Endothelial cell of umbilical vein (primary cell): Measurements from ENCODE around the gene ATOSA. TPM values are rescaled to one million over a fixed set of nuclear protein-coding genes. Genes with fewer than 3 reads are reported as not detected.

Experiments used
- BruUV-seq: library from RNA; stranded (reverse); fragments of 400-500 nt; replicated peaks from 2 replicates; lab custom pipeline; 2021; lab: Mats Ljungman, UMichigan
- CTCF ChIA-PET: fragments of 300-600, 350-600 bp; sonication (Branson Sonifier 250); formaldehyde crosslinking; loops from one replicate; lab custom pipeline; 2021; ENCODE audit warnings: antibody characterized with exemption, inconsistent platforms; lab: Charles Lee
- POLR2A ChIA-PET: fragments of 300-600, 350-600 bp; sonication (Branson Sonifier 250); formaldehyde crosslinking; loops from one replicate; lab custom pipeline; 2021; ENCODE audit warnings: antibody characterized with exemption, inconsistent platforms; lab: Charles Lee
- DNase-seq: peaks from one replicate; pipeline ENCODE4 v3.0.0-alpha.2; 2011; ENCODE audit warnings: low read depth, low spot score
- FAIRE-seq: peaks from 2 replicates; lab custom pipeline; 2011; peaks lifted over from hg19 to GRCh38; lab: Jason Lieb, UNC
- H2AFZ ChIP-seq: 2 replicates; pipeline ENCODE4 v1.6.0; 2012; ENCODE audit warnings: low read depth, low read length, control low read depth, inconsistent platforms
- H3K27ac ChIP-seq: 2 replicates; pipeline ENCODE4 v1.5.1; 2011; ENCODE audit warnings: low read depth, mild to moderate bottlenecking, control low read depth, low read length, moderate library complexity; ENCODE audit not compliant: insufficient read depth
- H3K27me3 ChIP-seq, 2 experiments: 2 replicates each; pipeline versions ENCODE4 v1.6.0 to v1.6.1; 2011; ENCODE audit warnings: low read length in 2 of 2, mixed read lengths in 1 of 2; ENCODE audit not compliant: control insufficient read depth in 2 of 2, insufficient read depth in 2 of 2
- H3K36me3 ChIP-seq, 2 experiments: 2 replicates in 1 of 2; 3 replicates in 1 of 2; pipeline ENCODE4 v1.5.1; 2011; ENCODE audit warnings: low read length in 2 of 2, mild to moderate bottlenecking in 1 of 2, moderate library complexity in 1 of 2; ENCODE audit not compliant: control insufficient read depth in 2 of 2, insufficient read depth in 2 of 2; ENCODE audit errors: extremely low read depth in 1 of 2
- H3K4me1 ChIP-seq: 3 replicates; pipeline ENCODE4 v1.5.1; 2011; ENCODE audit warnings: mild to moderate bottlenecking, low read length; ENCODE audit not compliant: control insufficient read depth, insufficient read depth; ENCODE audit errors: extremely low read depth
- H3K4me2 ChIP-seq: 2 replicates; pipeline ENCODE4 v1.6.1; 2011; ENCODE audit warnings: low read length, control low read depth, mixed read lengths; ENCODE audit not compliant: insufficient read depth
- H3K4me3 ChIP-seq, 3 experiments: fragments of 200-600 bp in 1 of 3; sonication (generic), shearing (Covaris generic) in 1 of 3; replicated peaks in 1 of 3; 2 replicates each; pipeline ENCODE4 v1.5.1; 2011 to 2016; ENCODE audit warnings: control low read depth in 3 of 3, low read length in 3 of 3, mild to moderate bottlenecking in 2 of 3, inconsistent platforms in 1 of 3, low read depth in 1 of 3, moderate library complexity in 1 of 3; ENCODE audit not compliant: insufficient read depth in 1 of 3
- H3K79me2 ChIP-seq: 2 replicates; pipeline ENCODE4 v1.6.0; 2012; ENCODE audit warnings: low read length, inconsistent platforms; ENCODE audit not compliant: control insufficient read depth, insufficient read depth
- H3K9ac ChIP-seq: replicated peaks from 2 replicates; pipeline ENCODE3; 2011; ENCODE audit warnings: low read length, control low read depth; ENCODE audit not compliant: insufficient read depth; ENCODE audit errors: extremely low read depth
- H3K9me1 ChIP-seq: replicated peaks from 3 replicates; pipeline ENCODE4 v1.6.0; 2011; ENCODE audit warnings: mild to moderate bottlenecking, low read length; ENCODE audit not compliant: control insufficient read depth, insufficient read depth; ENCODE audit errors: extremely low read depth
- H3K9me3 ChIP-seq: replicated peaks from 2 replicates; pipeline ENCODE4 v1.5.1; 2012; ENCODE audit warnings: low read length, inconsistent platforms; ENCODE audit not compliant: control insufficient read depth, insufficient read depth
- H4K20me1 ChIP-seq: replicated peaks from 2 replicates; pipeline ENCODE3; 2011; ENCODE audit warnings: mild to moderate bottlenecking, low read length; ENCODE audit not compliant: control insufficient read depth, insufficient read depth; ENCODE audit errors: extremely low read depth
- EZH2 ChIP-seq: IDR thresholded peaks from 2 replicates; pipeline ENCODE4 v1.6.1; 2012; ENCODE audit warnings: borderline replicate concordance, low read depth, mild to moderate bottlenecking, moderate library complexity, low read length, inconsistent platforms; ENCODE audit not compliant: severe bottlenecking
- FOS ChIP-seq: IDR thresholded peaks from 2 replicates; pipeline ENCODE4 v1.6.1; 2011; ENCODE audit warnings: mild to moderate bottlenecking, low read length, moderate library complexity, borderline replicate concordance; ENCODE audit not compliant: insufficient read depth
- GATA2 ChIP-seq: IDR thresholded peaks from 2 replicates; pipeline ENCODE4 v1.7.0; 2011; ENCODE audit warnings: low read depth, mild to moderate bottlenecking, moderate library complexity, mixed read lengths, low read length; ENCODE audit not compliant: insufficient read length, insufficient read depth
- JUN ChIP-seq: IDR thresholded peaks from 2 replicates; pipeline ENCODE4 v1.6.1; 2011; ENCODE audit warnings: borderline replicate concordance, low read depth; ENCODE audit not compliant: insufficient read length, insufficient read depth
- MYC ChIP-seq: IDR thresholded peaks from one replicate; pipeline ENCODE4 v1.6.1; 2011; ENCODE audit warnings: mild to moderate bottlenecking, low read depth, low read length
- POLR2A ChIP-seq: IDR thresholded peaks from 2 replicates; pipeline ENCODE4 v1.6.1; 2012; ENCODE audit warnings: low read depth, mild to moderate bottlenecking, control low read depth, low read length
- POLR2AphosphoS5 ChIP-seq: IDR thresholded peaks from 2 replicates; pipeline ENCODE4 v1.6.1; 2012; ENCODE audit warnings: low read depth, mild to moderate bottlenecking, control low read depth, low read length, moderate library complexity; ENCODE audit not compliant: insufficient read depth
- dilution Hi-C: fragments of 300-500 bp; cut with MboI; formaldehyde crosslinking; loops from one replicate; pipeline ENCODE4 v1.15.0; 2019; ENCODE audit warnings: low sequenced_read_pairs; ENCODE audit not compliant: extremely low pct_ligation_motif_present
- intact Hi-C: fragments of 100-400 bp; cut with micrococcal nuclease; formaldehyde crosslinking; loops from one replicate; pipeline ENCODE4 v1.10.0; 2022
- polyA plus RNA-seq, 4 experiments: library from polyadenylated mRNA; depleted of rRNA in 3 of 4; stranded (reverse) in 3 of 4; unstranded in 1 of 4; fragments of >200 nt; gene quantifications; 2 replicates each; pipeline versions ENCODE4 v1.2.1 to v1.2.3, GENCODE V29; 2011 to 2012; ENCODE audit warnings: missing spikeins in 1 of 4
- total RNA-seq: library from RNA; stranded (reverse); gene quantifications from 2 replicates; pipeline ENCODE4 v1.2.3, GENCODE V29; 2021
- TF ChIP-seq, protein P1 (sequence below): IDR thresholded peaks from 2 replicates; pipeline ENCODE4 v1.6.1; 2011; ENCODE audit not compliant: insufficient read depth, insufficient read length
- TF ChIP-seq, protein P2 (sequence below), 2 donors: IDR thresholded peaks; 1 replicate in 1 of 2; 2 replicates in 1 of 2; pipeline ENCODE4 v1.5.1; 2011; ENCODE audit warnings: low read length in 2 of 2, mild to moderate bottlenecking in 2 of 2, moderate library complexity in 2 of 2, control low read depth in 1 of 2, inconsistent platforms in 1 of 2, low read depth in 1 of 2; ENCODE audit not compliant: insufficient read depth in 1 of 2; ENCODE audit errors: extremely low read depth in 1 of 2

Gene ATOSA
- total and polyA plus RNA-seq, 2 donors (not counting 3 experiments of a cell fraction or from before 2014, with no cell fraction given), result 19.4 to 41.1 TPM

DNA sequence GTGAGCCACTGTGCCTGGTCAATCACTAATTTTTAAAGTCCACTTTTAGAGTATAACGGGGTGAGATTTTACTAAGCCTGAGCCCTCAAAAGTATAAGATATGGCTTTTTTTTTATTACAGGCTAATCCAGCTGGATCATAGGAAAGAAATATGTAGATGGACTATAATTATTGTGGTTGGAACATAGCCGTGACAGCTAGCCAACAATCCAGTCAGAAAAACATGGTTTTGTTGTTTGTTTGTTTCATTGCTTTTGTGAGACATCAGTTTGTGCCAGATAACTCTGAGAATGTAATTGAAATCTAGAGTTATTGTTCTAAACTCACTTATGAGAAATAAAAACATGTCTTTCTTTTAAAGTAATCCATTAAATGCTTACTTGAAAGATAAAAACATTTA is 37.3 kb upstream of the ATOSA start:
- Histone ChIP-seq H2AFZ (no peak overlapping the region), H3K9me3 (no peaks in the 10 kb centered on the region), H3K9ac (no peak overlapping the region), H3K27me3 (peaks cover 0 to 6% of the 10 kb centered on the region in 2 experiments), H3K4me1 (peaks cover under 1% of the 10 kb centered on the region), H3K4me3 (no peak overlapping the region), H3K9me1 (no peaks in the 10 kb centered on the region), H3K4me2 (no peak overlapping the region), H3K27ac (no peak overlapping the region), H3K79me2 (no peaks in the 10 kb centered on the region), H3K36me3 (no peaks in the 10 kb centered on the region), H4K20me1 (no peaks in the 10 kb centered on the region)
- DNase-seq (peak; percentile 64), FAIRE-seq (no peak)
- dilution Hi-C loops (no loop called here), intact Hi-C loops (no loop called here)
- no TSS peak for BruUV-seq
- POLR2A ChIA-PET, result no interaction called here
- CTCF ChIA-PET, result interaction anchor here (1.2 kb wide), 1 partner anchor 19 kb away, joined by 3 read pairs; no protein-coding TSS in a partner anchor
- TF ChIP-seq FOS, result no peak
- TF ChIP-seq EZH2, result no peak
- TF ChIP-seq, protein P1, sequence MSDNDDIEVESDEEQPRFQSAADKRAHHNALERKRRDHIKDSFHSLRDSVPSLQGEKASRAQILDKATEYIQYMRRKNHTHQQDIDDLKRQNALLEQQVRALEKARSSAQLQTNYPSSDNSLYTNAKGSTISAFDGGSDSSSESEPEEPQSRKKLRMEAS, result no peak
- TF ChIP-seq POLR2AphosphoS5, result no peak
- TF ChIP-seq MYC, result no peak
- no peak for TF ChIP-seq GATA2
- TF ChIP-seq JUN, result no peak
- no peak for TF ChIP-seq POLR2A
- TF ChIP-seq, protein P2, sequence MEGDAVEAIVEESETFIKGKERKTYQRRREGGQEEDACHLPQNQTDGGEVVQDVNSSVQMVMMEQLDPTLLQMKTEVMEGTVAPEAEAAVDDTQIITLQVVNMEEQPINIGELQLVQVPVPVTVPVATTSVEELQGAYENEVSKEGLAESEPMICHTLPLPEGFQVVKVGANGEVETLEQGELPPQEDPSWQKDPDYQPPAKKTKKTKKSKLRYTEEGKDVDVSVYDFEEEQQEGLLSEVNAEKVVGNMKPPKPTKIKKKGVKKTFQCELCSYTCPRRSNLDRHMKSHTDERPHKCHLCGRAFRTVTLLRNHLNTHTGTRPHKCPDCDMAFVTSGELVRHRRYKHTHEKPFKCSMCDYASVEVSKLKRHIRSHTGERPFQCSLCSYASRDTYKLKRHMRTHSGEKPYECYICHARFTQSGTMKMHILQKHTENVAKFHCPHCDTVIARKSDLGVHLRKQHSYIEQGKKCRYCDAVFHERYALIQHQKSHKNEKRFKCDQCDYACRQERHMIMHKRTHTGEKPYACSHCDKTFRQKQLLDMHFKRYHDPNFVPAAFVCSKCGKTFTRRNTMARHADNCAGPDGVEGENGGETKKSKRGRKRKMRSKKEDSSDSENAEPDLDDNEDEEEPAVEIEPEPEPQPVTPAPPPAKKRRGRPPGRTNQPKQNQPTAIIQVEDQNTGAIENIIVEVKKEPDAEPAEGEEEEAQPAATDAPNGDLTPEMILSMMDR (IDR thresholded peaks at IDR 0.05; ENCODE audit: extremely low read depth in 1 of 2, insufficient read depth in 1 of 2, low read depth in 1 of 2, low read length in 2 of 2), result no peak
